Esophagus squamous epithelium (tissue), 4 donors: ENCODE results near the gene FLNB.

Source experiments
- CTCF ChIP-seq, 6 experiments: fragments of 450-650 bp in 4 of 6; fragments of 200-600 bp in 2 of 6; sonication (generic) in 2 of 6; IDR thresholded peaks; one replicate each; pipeline ENCODE4 v1.5.1; 2016 to 2019; ENCODE audit warnings: antibody characterized with exemption in 6 of 6, mild to moderate bottlenecking in 4 of 6, moderate library complexity in 4 of 6
- POLR2A ChIP-seq, 4 donors: fragments of 450-650 bp; IDR thresholded peaks; one replicate each; pipeline ENCODE4 v1.6.1; 2017; ENCODE audit warnings: antibody characterized with exemption in 4 of 4, mild to moderate bottlenecking in 4 of 4, moderate library complexity in 3 of 4

- TF ChIP-seq CTCF (IDR thresholded peaks at IDR 0.05): no peak
- TF ChIP-seq POLR2A (IDR thresholded peaks at IDR 0.05): no peak
Observed at GRCh38 chr3:58042947-58043707, 34.9 kb downstream of the FLNB start.
